ENCODE results near the gene ST6GALNAC3.

The ST6GALNAC3 gene

GRCh38 chr1:76543495-76543894 is 468.9 kb downstream of the ST6GALNAC3 start:
- Histone ChIP-seq H3K27me3 (ENCODE audit: control insufficient read depth, insufficient read depth, low read length) (no peaks in the 10 kb centered on the region), H3K27ac (ENCODE audit: low read length) (no peak overlapping the region), H3K9me3 (ENCODE audit: control insufficient read depth, low read depth, low read length) (no peaks in the 10 kb centered on the region), H3K4me1 (ENCODE audit: control insufficient read depth, low read depth, low read length) (peaks cover 8% of the 10 kb centered on the region), H3K36me3 (ENCODE audit: control insufficient read depth, low read depth, low read length) (no peaks in the 10 kb centered on the region), H3K9ac (ENCODE audit: low read length) (no peak overlapping the region), H3K4me3 (ENCODE audit: low read length) (no peak overlapping the region)

- no peak overlapping the region for H3K9ac ChIP-seq (ENCODE audit: low read length)
- no peak overlapping the region for H3K27ac ChIP-seq (ENCODE audit: low read length)
- no peaks in the 10 kb centered on the region for H3K27me3 ChIP-seq (ENCODE audit: control insufficient read depth, insufficient read depth, low read length)
- H3K9me3 ChIP-seq (ENCODE audit: control insufficient read depth, low read depth, low read length) = no peaks in the 10 kb centered on the region
- H3K4me3 ChIP-seq (ENCODE audit: low read length) = no peak overlapping the region
- H3K4me1 ChIP-seq (ENCODE audit: control insufficient read depth, low read depth, low read length) = peaks cover 3% of the 10 kb centered on the region
- H3K36me3 ChIP-seq (ENCODE audit: control insufficient read depth, low read depth, low read length) = no peaks in the 10 kb centered on the region
Measured at GRCh38 chr1:76546354-76546933, 471.9 kb downstream of the ST6GALNAC3 start.

GRCh38 chr1:76547916-76548315 is 473.4 kb downstream of the ST6GALNAC3 start:
- H3K4me3 ChIP-seq (ENCODE audit: low read length) = no peak overlapping the region
- peaks cover 3% of the 10 kb centered on the region for H3K4me1 ChIP-seq (ENCODE audit: control insufficient read depth, low read depth, low read length)
- H3K9ac ChIP-seq (ENCODE audit: low read length) = no peak overlapping the region
- H3K36me3 ChIP-seq (ENCODE audit: control insufficient read depth, low read depth, low read length) = no peaks in the 10 kb centered on the region
- no peak overlapping the region for H3K27ac ChIP-seq (ENCODE audit: low read length)
- H3K9me3 ChIP-seq (ENCODE audit: control insufficient read depth, low read depth, low read length) = no peaks in the 10 kb centered on the region
- no peaks in the 10 kb centered on the region for H3K27me3 ChIP-seq (ENCODE audit: control insufficient read depth, insufficient read depth, low read length)

GRCh38 chr1:76548513-76549100 is 474.1 kb downstream of the ST6GALNAC3 start:
- Histone ChIP-seq H3K9ac (ENCODE audit: low read length) (no peak overlapping the region), H3K27ac (ENCODE audit: low read length) (no peak overlapping the region), H3K36me3 (ENCODE audit: control insufficient read depth, low read depth, low read length) (no peaks in the 10 kb centered on the region), H3K27me3 (ENCODE audit: control insufficient read depth, insufficient read depth, low read length) (no peaks in the 10 kb centered on the region), H3K9me3 (ENCODE audit: control insufficient read depth, low read depth, low read length) (no peaks in the 10 kb centered on the region), H3K4me3 (ENCODE audit: low read length) (no peak overlapping the region), H3K4me1 (ENCODE audit: control insufficient read depth, low read depth, low read length) (peaks cover 3% of the 10 kb centered on the region)

- Histone ChIP-seq H3K27ac (ENCODE audit: low read length) (no peak overlapping the region), H3K9me3 (ENCODE audit: control insufficient read depth, low read depth, low read length) (no peaks in the 10 kb centered on the region), H3K4me3 (ENCODE audit: low read length) (no peak overlapping the region)
Measured at GRCh38 chr1:76554283-76554682, 479.7 kb downstream of the ST6GALNAC3 start.

GRCh38 chr1:76562292-76562691 is 487.7 kb downstream of the ST6GALNAC3 start:
- H3K27me3 ChIP-seq (ENCODE audit: control insufficient read depth, insufficient read depth, low read length) = no peaks in the 10 kb centered on the region
- no peaks in the 10 kb centered on the region for H3K36me3 ChIP-seq (ENCODE audit: control insufficient read depth, low read depth, low read length)
- H3K4me3 ChIP-seq (ENCODE audit: low read length) = no peak overlapping the region
- no peak overlapping the region for H3K27ac ChIP-seq (ENCODE audit: low read length)
- no peaks in the 10 kb centered on the region for H3K9me3 ChIP-seq (ENCODE audit: control insufficient read depth, low read depth, low read length)
- H3K4me1 ChIP-seq (ENCODE audit: control insufficient read depth, low read depth, low read length) = no peaks in the 10 kb centered on the region
- no peak overlapping the region for H3K9ac ChIP-seq (ENCODE audit: low read length)

More at GRCh38 chr1:76554283-76554682, 479.7 kb downstream of the ST6GALNAC3 start:
- Histone ChIP-seq H3K4me1 (ENCODE audit: control insufficient read depth, low read depth, low read length) (no peaks in the 10 kb centered on the region), H3K36me3 (ENCODE audit: control insufficient read depth, low read depth, low read length) (no peaks in the 10 kb centered on the region), H3K27me3 (ENCODE audit: control insufficient read depth, insufficient read depth, low read length) (no peaks in the 10 kb centered on the region), H3K9ac (ENCODE audit: low read length) (no peak overlapping the region)

- Histone ChIP-seq H3K27ac (ENCODE audit: low read length) (no peak overlapping the region), H3K36me3 (ENCODE audit: control insufficient read depth, low read depth, low read length) (no peaks in the 10 kb centered on the region), H3K4me1 (ENCODE audit: control insufficient read depth, low read depth, low read length) (no peaks in the 10 kb centered on the region), H3K4me3 (ENCODE audit: low read length) (no peak overlapping the region), H3K9ac (ENCODE audit: low read length) (no peak overlapping the region), H3K27me3 (ENCODE audit: control insufficient read depth, insufficient read depth, low read length) (no peaks in the 10 kb centered on the region), H3K9me3 (ENCODE audit: control insufficient read depth, low read depth, low read length) (no peaks in the 10 kb centered on the region)
Measured at GRCh38 chr1:76568573-76569238, 494.2 kb downstream of the ST6GALNAC3 start.

GRCh38 chr1:76571248-76571647 is 496.7 kb downstream of the ST6GALNAC3 start:
- no peaks in the 10 kb centered on the region for H3K27me3 ChIP-seq (ENCODE audit: control insufficient read depth, insufficient read depth, low read length)
- no peaks in the 10 kb centered on the region for H3K4me1 ChIP-seq (ENCODE audit: control insufficient read depth, low read depth, low read length)

GRCh38 chr1:76572229-76572628 is 497.7 kb downstream of the ST6GALNAC3 start:
- no peaks in the 10 kb centered on the region for H3K27me3 ChIP-seq (ENCODE audit: control insufficient read depth, insufficient read depth, low read length)
- H3K27ac ChIP-seq (ENCODE audit: low read length) = no peak overlapping the region
- H3K4me3 ChIP-seq (ENCODE audit: low read length) = no peak overlapping the region
- no peaks in the 10 kb centered on the region for H3K9me3 ChIP-seq (ENCODE audit: control insufficient read depth, low read depth, low read length)
- no peak overlapping the region for H3K9ac ChIP-seq (ENCODE audit: low read length)
- no peaks in the 10 kb centered on the region for H3K36me3 ChIP-seq (ENCODE audit: control insufficient read depth, low read depth, low read length)
- peaks cover 9% of the 10 kb centered on the region for H3K4me1 ChIP-seq (ENCODE audit: control insufficient read depth, low read depth, low read length)

More at GRCh38 chr1:76571248-76571647, 496.7 kb downstream of the ST6GALNAC3 start:
- Histone ChIP-seq H3K27ac (ENCODE audit: low read length) (no peak overlapping the region), H3K4me3 (ENCODE audit: low read length) (no peak overlapping the region), H3K9me3 (ENCODE audit: control insufficient read depth, low read depth, low read length) (no peaks in the 10 kb centered on the region), H3K9ac (ENCODE audit: low read length) (no peak overlapping the region), H3K36me3 (ENCODE audit: control insufficient read depth, low read depth, low read length) (no peaks in the 10 kb centered on the region)

- no peaks in the 10 kb centered on the region for H3K9me3 ChIP-seq (ENCODE audit: control insufficient read depth, low read depth, low read length)
Measured at GRCh38 chr1:76576876-76577524, 502.5 kb downstream of the ST6GALNAC3 start.

GRCh38 chr1:76577525-76578185 is 503.1 kb downstream of the ST6GALNAC3 start:
- H3K9me3 ChIP-seq (ENCODE audit: control insufficient read depth, low read depth, low read length) = no peaks in the 10 kb centered on the region
- no peak overlapping the region for H3K4me3 ChIP-seq (ENCODE audit: low read length)
- H3K36me3 ChIP-seq (ENCODE audit: control insufficient read depth, low read depth, low read length) = no peaks in the 10 kb centered on the region
- H3K27me3 ChIP-seq (ENCODE audit: control insufficient read depth, insufficient read depth, low read length) = no peaks in the 10 kb centered on the region
- H3K9ac ChIP-seq (ENCODE audit: low read length) = no peak overlapping the region
- no peak overlapping the region for H3K27ac ChIP-seq (ENCODE audit: low read length)
- peaks cover 38% of the 10 kb centered on the region for H3K4me1 ChIP-seq (ENCODE audit: control insufficient read depth, low read depth, low read length)

More at GRCh38 chr1:76576876-76577524, 502.5 kb downstream of the ST6GALNAC3 start:
- Histone ChIP-seq H3K4me1 (ENCODE audit: control insufficient read depth, low read depth, low read length) (peaks cover 32% of the 10 kb centered on the region), H3K36me3 (ENCODE audit: control insufficient read depth, low read depth, low read length) (no peaks in the 10 kb centered on the region), H3K27ac (ENCODE audit: low read length) (no peak overlapping the region), H3K27me3 (ENCODE audit: control insufficient read depth, insufficient read depth, low read length) (no peaks in the 10 kb centered on the region), H3K4me3 (ENCODE audit: low read length) (no peak overlapping the region), H3K9ac (ENCODE audit: low read length) (no peak overlapping the region)

Data from iPS-18a (cell line).